ENCODE measurements around the gene RCAN2. TPM values are rescaled to one million over a fixed set of nuclear protein-coding genes. Genes with fewer than 3 reads are reported as not detected.

Gene RCAN2
- total RNA-seq, 2 experiments from 2014 or later = not detected

DNA sequence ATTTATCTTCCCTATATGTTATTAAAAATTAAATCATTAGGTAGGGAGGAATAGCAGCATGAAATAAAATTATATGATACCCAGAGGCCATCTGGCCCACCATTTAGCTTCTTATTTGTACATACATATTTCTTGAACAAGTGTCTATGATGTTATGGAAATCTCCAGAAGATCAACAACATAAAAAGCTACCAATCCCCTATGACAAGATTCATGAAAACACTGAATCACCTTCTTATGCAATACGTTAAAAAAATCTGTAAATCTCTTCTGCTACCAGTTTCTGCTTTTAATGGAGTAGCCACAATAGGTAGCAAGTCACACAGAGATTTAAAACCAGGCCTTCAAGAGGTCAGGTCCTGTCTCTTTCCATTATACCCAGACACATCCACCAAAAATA is 194.7 kb downstream of the RCAN2 start:
- H3K4me2 ChIP-seq (ENCODE audit: low read length) = no peak overlapping the region
- intact Hi-C loops (cut with micrococcal nuclease; ENCODE audit: unreplicated experiment) = no loop called here
- no peak overlapping the region for H2AFZ ChIP-seq (ENCODE audit: low read length)
- POLR2A ChIA-PET = no interaction called here
- H3K4me3 ChIP-seq (ENCODE audit: low read depth, low read length, poor library complexity, severe bottlenecking) = no peak overlapping the region
- BruUV-seq (replicated peaks) = no TSS peak
- no peak for DNase-seq (ENCODE audit: low spot score)
- H3K9me3 ChIP-seq (ENCODE audit: low read length) = no peaks in the 10 kb centered on the region
- TF ChIP-seq, protein P1, sequence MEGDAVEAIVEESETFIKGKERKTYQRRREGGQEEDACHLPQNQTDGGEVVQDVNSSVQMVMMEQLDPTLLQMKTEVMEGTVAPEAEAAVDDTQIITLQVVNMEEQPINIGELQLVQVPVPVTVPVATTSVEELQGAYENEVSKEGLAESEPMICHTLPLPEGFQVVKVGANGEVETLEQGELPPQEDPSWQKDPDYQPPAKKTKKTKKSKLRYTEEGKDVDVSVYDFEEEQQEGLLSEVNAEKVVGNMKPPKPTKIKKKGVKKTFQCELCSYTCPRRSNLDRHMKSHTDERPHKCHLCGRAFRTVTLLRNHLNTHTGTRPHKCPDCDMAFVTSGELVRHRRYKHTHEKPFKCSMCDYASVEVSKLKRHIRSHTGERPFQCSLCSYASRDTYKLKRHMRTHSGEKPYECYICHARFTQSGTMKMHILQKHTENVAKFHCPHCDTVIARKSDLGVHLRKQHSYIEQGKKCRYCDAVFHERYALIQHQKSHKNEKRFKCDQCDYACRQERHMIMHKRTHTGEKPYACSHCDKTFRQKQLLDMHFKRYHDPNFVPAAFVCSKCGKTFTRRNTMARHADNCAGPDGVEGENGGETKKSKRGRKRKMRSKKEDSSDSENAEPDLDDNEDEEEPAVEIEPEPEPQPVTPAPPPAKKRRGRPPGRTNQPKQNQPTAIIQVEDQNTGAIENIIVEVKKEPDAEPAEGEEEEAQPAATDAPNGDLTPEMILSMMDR (conservative IDR thresholded peaks at IDR 0.05; ENCODE audit: low read length) = no peak
- no peak for TF ChIP-seq EZH2phosphoT487 (IDR thresholded peaks at IDR 0.05; ENCODE audit: borderline replicate concordance, low read depth, low read length)
- no peaks in the 10 kb centered on the region for H3K9me2 ChIP-seq (ENCODE audit: insufficient read depth, low read length)
- CTCF ChIA-PET (ENCODE audit: unreplicated experiment) = no interaction called here
- H3K4me1 ChIP-seq (ENCODE audit: insufficient read depth, low read length, poor library complexity, severe bottlenecking) = no peaks in the 10 kb centered on the region
- no peaks in the 10 kb centered on the region for H4K20me1 ChIP-seq (ENCODE audit: insufficient read depth, low read length)
- no peak overlapping the region for H3K27ac ChIP-seq (ENCODE audit: low read depth, low read length, poor library complexity, severe bottlenecking)
- H3K36me3 ChIP-seq (ENCODE audit: insufficient read depth, low read length) = no peaks in the 10 kb centered on the region
- H3K79me2 ChIP-seq (ENCODE audit: insufficient read depth, low read depth, low read length) = no peaks in the 10 kb centered on the region

DNA sequence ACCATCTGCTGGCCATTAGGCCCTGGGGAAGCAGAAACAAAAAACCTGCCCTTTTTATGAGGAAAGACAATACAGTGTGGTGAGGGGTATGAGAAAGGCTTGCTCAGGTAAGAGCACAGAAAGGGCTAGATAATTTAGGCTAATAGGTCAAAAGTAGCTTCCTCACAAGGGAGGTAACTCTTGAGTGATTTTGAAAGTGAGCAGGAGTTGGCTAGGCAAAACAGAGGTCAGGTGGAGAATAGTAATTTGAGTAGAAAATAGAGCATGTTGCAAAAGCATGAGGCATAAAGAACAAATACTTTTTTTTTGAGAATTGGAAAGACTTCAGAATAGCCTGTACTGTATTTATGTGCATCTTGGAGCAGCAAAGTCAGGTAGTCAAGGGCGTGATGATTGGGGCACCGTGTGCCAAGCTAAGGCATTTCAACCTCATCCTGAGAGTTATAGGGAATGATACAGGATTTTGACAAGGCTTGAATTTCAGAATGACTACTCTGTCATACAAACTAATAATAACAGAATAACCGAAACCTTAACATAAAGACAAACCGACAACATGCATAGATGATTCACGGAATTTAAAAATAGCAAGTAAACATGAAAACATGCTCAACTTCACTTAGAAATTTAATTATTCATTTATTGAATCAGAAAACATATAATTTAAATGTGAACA is 197.5 kb downstream of the RCAN2 start:
- CTCF ChIA-PET (ENCODE audit: unreplicated experiment) = no interaction called here
- Histone ChIP-seq H3K79me2 (ENCODE audit: insufficient read depth, low read depth, low read length) (no peaks in the 10 kb centered on the region), H3K27ac (ENCODE audit: low read depth, low read length, poor library complexity, severe bottlenecking) (no peak overlapping the region), H4K20me1 (ENCODE audit: insufficient read depth, low read length) (no peaks in the 10 kb centered on the region), H2AFZ (ENCODE audit: low read length) (no peak overlapping the region), H3K4me2 (ENCODE audit: low read length) (no peak overlapping the region), H3K9me3 (ENCODE audit: low read length) (no peaks in the 10 kb centered on the region), H3K9me2 (ENCODE audit: insufficient read depth, low read length) (no peaks in the 10 kb centered on the region), H3K36me3 (ENCODE audit: insufficient read depth, low read length) (no peaks in the 10 kb centered on the region), H3K4me3 (ENCODE audit: low read depth, low read length, poor library complexity, severe bottlenecking) (no peak overlapping the region), H3K4me1 (ENCODE audit: insufficient read depth, low read length, poor library complexity, severe bottlenecking) (no peaks in the 10 kb centered on the region)
- no peak for TF ChIP-seq EZH2phosphoT487 (IDR thresholded peaks at IDR 0.05; ENCODE audit: borderline replicate concordance, low read depth, low read length)
- TF ChIP-seq, protein P1 (conservative IDR thresholded peaks at IDR 0.05; ENCODE audit: low read length) = no peak
- no peak for DNase-seq (ENCODE audit: low spot score)
- BruUV-seq (replicated peaks) = no TSS peak
- POLR2A ChIA-PET = interaction anchor here (0.6 kb wide), 1 partner anchor 61 kb away, joined by 4 read pairs; no protein-coding TSS in a partner anchor
- intact Hi-C loops (cut with micrococcal nuclease; ENCODE audit: unreplicated experiment) = no loop called here

DNA sequence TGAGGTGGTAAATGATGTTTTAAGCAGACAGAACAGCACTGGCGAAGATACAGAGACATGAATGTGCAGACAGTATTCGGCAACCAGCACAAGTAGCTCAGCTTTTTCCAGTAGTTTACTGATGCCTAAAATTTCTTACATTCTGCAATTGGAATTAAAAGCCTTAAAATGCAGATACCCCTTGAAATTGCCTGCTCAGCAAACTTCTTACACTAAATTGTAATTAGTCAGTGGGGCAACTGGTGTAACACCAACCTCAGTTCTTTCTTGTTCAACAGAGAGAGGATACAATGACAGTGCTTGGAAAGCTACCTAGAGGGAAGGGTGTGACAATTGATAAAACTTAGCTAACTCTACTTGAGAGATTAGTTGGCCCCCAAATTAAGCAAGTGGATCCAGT is 199.4 kb downstream of the RCAN2 start:
- CTCF ChIA-PET (ENCODE audit: unreplicated experiment) = no interaction called here
- Histone ChIP-seq H3K36me3 (ENCODE audit: insufficient read depth, low read length) (no peaks in the 10 kb centered on the region), H3K4me3 (ENCODE audit: low read depth, low read length, poor library complexity, severe bottlenecking) (no peak overlapping the region), H2AFZ (ENCODE audit: low read length) (no peak overlapping the region), H3K4me2 (ENCODE audit: low read length) (no peak overlapping the region), H4K20me1 (ENCODE audit: insufficient read depth, low read length) (no peaks in the 10 kb centered on the region), H3K9me2 (ENCODE audit: insufficient read depth, low read length) (no peaks in the 10 kb centered on the region), H3K27ac (ENCODE audit: low read depth, low read length, poor library complexity, severe bottlenecking) (no peak overlapping the region), H3K4me1 (ENCODE audit: insufficient read depth, low read length, poor library complexity, severe bottlenecking) (no peaks in the 10 kb centered on the region), H3K9me3 (ENCODE audit: low read length) (no peaks in the 10 kb centered on the region), H3K79me2 (ENCODE audit: insufficient read depth, low read depth, low read length) (no peaks in the 10 kb centered on the region)
- TF ChIP-seq, protein P1 (conservative IDR thresholded peaks at IDR 0.05; ENCODE audit: low read length) = no peak
- TF ChIP-seq EZH2phosphoT487 (IDR thresholded peaks at IDR 0.05; ENCODE audit: borderline replicate concordance, low read depth, low read length) = no peak
- POLR2A ChIA-PET = interaction anchor here (0.7 to 0.9 kb wide), 2 partner anchors 13 to 14 kb away, joined by 3 read pairs; no protein-coding TSS in a partner anchor
- intact Hi-C loops (cut with micrococcal nuclease; ENCODE audit: unreplicated experiment) = no loop called here
- no peak for DNase-seq (ENCODE audit: low spot score)
- no TSS peak for BruUV-seq (replicated peaks)

Data from OCI-LY7 (cell line).